Amniotic stem cell (primary cell): ENCODE data around the gene BRSK2.

Source experiments
- DNase-seq: peaks from one replicate; lab custom pipeline; 2025; lab: John Stamatoyannopoulos, UW

BRSK2 gene

DNA sequence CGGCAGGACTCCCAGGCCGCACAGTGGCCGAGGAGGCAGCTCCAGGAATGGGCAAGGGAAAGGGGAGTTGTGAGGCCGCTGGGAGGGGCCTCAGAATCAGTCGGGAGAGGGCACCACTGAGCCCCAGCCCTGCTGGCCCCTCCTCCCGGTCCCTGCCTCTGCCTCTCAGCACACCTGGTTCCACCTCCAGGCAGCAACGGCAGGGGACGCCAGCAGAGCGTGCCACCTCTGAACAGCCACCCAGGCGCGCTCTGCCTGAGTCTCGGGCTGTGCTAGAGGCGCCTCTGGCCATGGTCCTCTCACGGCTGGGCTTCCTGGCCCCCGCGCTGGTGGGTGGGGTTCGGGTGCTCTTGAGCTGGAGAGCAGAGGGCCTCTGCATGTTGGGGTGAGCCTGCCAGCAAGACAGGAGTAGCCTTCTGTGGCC lies 63.9 kb downstream of the BRSK2 start:
- DNase-seq, result no peak

- DNase-seq, result no peak
Measured at GRCh38 chr11:1454576-1454975, 64.8 kb downstream of the BRSK2 start.

DNA sequence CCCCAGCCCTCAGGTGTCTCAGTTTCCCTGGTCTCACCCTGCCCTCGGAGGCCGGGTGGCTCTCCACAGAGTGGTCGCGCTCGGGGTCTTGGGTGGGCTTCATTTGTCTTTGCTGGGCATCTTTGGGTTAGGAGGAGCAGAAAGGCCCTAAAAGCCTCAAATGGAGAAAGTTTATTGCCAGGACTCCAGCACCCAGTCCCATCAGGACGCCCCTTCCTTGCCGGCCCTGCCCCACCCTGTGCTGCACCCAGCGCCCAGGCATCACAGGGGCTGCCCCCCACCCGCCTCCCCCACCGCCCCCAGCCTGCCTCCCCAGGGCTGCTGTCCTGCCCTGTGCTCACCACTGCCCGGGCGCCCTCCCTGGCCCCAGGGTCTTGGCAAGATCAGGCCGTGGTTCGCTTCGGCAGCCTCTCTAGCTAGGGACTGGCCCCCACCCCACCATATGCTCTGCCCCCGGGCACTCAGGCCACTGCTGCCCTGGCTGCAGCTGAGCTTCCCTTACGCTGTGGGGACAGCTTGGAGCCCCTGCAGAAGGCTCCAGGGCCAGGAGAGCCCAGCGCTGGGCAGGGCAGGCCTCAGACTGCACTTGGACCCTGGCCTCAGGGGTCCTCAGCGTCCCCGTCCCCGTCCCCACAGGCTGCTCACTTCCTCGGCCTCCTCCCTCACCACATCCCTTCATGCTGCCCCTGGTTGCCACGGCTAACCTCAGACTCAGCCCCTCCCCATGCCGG lies 65.5 kb downstream of the BRSK2 start:
- no peak for DNase-seq

GRCh38 chr11:1455763-1456060 lies 66.0 kb downstream of the BRSK2 start:
- no peak for DNase-seq

DNA sequence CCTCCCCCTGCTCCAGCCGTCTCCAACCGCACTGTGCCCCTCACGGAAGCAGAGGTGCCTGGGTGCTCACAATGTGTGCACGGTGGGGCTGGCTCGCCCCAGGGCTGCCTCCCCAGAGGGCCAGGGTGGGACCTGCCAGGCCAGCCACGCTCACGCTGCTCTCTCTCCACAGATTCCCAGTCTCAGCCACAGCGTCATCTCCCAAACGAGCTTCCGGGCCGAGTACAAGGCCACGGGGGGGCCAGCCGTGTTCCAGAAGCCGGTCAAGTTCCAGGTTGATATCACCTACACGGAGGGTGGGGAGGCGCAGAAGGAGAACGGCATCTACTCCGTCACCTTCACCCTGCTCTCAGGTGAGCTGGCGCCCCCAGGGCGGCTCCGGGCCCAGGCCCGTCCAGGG lies 66.4 kb downstream of the BRSK2 start:
- no peak for DNase-seq

DNA sequence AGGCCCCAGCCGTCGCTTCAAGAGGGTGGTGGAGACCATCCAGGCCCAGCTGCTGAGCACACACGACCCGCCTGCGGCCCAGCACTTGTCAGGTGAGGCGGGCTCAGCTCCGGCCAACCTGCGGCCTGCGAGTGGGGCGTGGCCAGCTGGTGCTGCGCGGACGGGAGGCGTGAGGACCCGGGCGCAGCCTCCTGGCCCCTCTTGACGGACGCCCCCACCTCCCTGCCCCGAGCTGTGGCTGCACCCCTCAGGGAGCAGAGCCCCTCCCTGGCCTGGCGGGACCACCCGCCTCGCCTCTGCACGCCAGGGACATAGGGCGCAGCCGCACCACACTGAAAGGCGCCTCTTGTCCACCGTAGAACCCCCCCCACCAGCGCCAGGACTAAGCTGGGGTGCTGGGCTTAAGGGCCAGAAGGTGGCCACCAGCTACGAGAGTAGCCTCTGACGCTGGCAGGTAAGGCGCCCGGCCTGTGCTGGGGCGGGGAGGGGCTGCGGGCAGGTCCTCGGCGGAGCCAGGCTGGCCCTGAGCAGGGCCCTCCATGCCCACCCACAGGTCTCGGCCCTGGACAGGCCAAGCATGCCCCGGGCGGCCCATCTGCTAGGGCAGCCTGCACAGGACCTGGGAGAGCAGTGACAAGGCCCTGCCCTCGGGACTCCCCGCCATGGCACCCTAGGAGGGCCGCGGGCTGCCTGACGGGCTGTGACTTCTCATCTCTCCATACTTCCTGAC lies 67.0 kb downstream of the BRSK2 start:
- DNase-seq, result no peak

- DNase-seq, result no peak
Measured at GRCh38 chr11:1457326-1457680, 67.6 kb downstream of the BRSK2 start.

DNA sequence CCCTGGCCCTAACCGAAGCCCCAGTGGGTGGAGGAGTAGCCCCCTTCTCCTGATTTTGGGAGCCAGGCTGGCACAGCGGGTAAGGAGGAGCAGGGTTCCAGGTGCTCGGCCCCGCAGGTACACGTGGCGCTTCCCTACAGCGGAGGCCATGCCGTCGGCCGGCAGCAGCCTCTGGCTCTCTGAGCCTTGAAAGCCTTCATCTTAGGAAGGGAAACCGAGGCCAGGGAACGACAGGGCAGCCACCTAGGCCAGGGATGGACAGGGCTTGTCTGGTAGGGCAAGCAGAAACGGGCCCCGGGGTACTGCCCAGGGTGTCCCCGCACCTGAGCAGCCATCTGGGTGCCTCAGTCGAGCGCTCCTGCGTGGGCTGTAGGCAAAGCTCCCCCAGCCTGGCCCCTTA lies 68.1 kb downstream of the BRSK2 start:
- no peak for DNase-seq

DNA sequence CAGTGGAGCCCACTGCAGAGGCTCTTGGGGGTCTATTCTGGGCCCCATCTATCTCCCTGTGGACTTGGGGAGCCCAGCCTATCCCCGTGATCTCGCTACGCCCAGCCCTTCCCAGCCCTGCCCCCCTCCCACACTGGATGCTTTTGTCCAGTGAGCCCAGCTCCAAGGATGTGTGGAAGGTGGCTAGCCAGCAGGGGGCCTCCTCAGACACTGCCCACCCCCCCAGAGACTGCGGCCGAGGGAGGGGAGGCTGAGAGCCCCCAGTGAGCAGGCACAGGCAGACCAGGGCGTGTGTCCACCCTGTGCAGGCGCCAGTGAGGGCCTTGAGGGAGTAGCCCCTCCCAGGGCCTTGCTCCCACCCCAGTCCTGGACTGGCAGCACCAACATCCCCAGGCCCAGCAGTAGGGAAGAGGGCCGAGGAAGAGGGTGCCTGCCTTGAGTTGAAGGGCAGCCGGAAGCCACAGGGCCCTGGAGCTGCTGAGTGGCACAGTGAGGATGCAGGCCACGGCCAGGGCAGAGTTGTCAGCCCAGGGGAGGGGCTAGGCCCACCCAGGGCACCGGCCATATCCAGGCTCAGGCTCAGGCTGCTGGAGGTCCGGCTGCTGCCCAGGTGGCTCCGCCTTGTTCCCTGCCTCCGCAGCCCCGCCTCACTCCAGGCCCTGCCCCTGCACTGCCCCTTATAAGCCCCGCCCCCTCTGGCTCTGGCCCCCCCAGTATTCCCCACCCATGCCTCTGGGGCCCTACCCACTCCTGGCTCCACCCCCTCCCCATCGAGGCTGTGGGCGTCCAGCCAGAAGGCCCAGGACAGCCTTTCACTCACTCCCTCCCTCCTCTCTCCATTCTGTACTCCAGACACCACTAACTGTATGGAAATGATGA lies 68.8 kb downstream of the BRSK2 start:
- no peak for DNase-seq

- no peak for DNase-seq
Measured at GRCh38 chr11:1459219-1459575, 69.5 kb downstream of the BRSK2 start.

- no peak for DNase-seq
Measured at GRCh38 chr11:1459764-1460395, 70.1 kb downstream of the BRSK2 start.

GRCh38 chr11:1460396-1460985 lies 70.8 kb downstream of the BRSK2 start:
- DNase-seq, result no peak

- no peak for DNase-seq
Measured at GRCh38 chr11:1460986-1461825, 71.5 kb downstream of the BRSK2 start.

DNA sequence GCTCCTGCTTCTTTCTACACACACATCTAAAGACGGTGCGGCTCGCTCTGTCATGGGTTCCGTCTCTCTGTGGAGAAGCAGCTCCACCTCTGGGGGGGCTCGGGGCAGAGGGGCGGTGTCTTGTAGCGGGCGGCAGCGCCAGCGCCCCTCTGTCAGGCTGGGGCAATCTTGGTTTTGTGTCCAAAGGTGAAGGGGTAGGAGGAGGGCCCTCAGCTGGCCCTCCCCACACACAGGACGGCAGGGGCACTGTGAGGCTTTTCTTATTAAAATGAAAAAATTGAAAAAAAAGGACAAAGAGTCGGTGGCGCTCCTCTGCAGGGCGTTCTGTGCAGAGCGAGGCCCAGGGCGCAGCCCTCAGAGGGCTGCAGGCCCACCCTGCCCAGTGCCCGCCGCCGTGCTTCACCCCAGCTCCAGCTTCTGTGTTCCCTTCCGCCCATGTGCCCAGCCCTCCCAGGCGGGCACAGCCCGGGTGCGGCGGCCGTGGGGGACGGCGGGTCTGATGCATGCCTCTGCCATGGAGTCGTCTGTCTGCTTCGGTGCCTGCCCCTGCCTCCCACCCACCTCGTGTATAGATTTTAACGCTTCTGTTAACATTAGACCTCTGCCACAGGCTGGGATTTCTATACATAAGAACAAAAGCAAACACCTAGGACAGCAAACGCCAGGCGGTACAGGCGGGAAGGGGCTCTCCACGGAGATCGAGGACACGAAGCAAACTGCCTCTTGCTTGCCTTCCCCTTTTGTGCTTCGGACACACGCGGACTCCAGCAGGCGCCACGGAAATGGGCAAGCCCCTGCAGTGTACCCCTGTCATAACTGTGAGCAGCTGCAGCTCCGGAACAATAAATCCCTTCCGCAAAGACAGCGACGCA lies 72.3 kb downstream of the BRSK2 start:
- DNase-seq, result no peak

- DNase-seq, result no peak
Measured at GRCh38 chr11:1462698-1462975, 72.9 kb downstream of the BRSK2 start.

DNA sequence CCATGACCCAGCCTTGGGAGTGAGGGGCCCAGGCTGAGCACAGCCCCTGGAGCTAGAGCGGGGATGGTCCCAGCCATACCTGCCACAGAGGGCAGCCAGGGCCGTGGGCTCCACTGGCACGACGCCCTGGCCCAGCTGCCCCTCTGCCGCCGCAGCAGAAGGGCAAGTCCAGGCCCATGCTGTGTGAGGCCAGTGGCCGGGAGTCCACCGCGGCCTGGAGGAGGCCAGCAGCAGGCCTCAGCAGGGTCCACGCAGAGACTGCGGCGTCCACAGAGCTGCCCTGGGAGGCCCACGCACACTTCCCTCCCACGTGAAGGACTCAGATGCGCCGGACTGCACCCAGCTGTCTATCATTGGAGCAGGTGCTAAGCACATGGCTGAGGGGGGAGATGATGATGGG lies 73.3 kb downstream of the BRSK2 start:
- DNase-seq, result no peak

- DNase-seq, result no peak
Measured at GRCh38 chr11:1466784-1467183, 77.0 kb downstream of the BRSK2 start.

DNA sequence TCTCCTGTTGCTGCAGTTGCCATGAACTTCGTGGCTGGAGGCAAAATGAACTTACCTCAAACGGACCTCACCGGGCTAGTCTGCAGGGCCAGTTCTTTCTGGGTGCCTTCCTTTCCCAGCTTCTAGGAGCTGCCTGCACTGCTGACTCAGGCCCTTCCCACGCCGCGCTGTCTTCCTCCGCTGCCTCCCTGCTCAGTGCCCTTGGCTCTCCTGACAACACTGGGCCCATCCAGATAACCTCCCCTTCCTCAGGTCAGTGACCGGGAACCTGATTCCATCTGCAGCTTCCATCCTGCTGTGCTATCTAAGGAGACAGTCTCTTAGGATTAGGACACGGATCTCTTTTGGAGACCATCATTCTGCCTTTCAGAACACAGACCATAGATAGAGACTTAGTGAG lies 77.5 kb downstream of the BRSK2 start:
- DNase-seq, result no peak

DNA sequence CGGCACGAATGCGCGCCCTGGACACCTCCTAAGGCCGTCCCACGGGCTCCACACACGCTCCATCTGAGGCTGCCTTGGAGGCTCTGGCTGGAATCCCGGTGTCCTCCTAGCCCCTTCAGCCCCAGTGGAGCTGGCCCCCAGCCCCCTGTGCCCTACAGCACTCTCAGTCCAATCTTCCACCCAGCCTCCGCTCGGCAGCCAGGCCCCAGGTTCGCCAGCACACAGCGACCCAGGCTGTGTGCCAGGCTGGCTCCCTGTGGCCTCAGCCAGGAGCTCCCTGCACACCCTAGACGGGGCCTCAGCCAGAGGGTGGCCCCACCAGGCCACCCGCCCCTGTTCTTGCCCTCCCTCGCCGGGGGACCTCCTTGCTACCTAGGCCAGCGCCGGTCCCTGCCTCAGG lies 78.3 kb downstream of the BRSK2 start:
- DNase-seq, result no peak

DNA sequence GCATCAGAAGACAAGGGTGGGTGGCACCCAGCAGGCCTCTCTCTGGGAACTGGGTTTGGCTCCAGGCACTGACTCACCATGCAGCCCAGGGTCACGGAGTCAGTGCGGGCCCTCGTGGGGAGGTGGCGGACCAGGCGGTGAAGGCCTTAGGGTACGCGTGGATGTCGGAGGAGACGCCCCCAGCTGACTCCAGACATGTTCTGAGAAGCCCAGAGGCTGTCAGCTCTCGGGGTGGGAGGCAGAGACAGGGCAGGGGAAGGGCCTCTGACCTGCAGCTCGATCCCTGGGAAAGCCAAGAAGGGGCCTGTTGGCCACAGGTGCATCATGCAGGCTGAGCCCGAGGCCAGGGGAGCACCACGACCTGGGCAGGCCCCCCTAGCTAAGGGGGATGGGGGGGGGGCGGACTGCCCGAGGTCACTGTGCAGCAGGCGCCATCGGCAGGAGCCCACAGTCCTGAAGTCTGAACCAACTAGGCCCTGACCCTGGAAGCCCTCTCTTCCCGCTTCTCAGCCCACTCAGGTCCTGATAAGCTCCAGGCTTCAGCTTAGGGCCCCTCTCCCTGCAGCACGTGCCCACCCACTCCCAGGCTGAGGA lies 78.8 kb downstream of the BRSK2 start:
- no peak for DNase-seq
